ENCODE measurements around the gene KLF9. TPM values are rescaled to one million over a fixed set of nuclear protein-coding genes. Genes with fewer than 3 reads are reported as not detected.
A peak's percentile ranks its signal among the peaks of the same experiment; 100 is the strongest.

The KLF9 gene
- total and polyA plus RNA-seq, 9 of the 15 experiments (the other 6 are each of a cell fraction or from before 2014, with no cell fraction given): 3.3 to 11.9 (median 6.9) TPM

GRCh38 chr9:70420441-70421271 is 6.2 kb upstream of the KLF9 start (continued):
- TF ChIP-seq, protein P1, sequence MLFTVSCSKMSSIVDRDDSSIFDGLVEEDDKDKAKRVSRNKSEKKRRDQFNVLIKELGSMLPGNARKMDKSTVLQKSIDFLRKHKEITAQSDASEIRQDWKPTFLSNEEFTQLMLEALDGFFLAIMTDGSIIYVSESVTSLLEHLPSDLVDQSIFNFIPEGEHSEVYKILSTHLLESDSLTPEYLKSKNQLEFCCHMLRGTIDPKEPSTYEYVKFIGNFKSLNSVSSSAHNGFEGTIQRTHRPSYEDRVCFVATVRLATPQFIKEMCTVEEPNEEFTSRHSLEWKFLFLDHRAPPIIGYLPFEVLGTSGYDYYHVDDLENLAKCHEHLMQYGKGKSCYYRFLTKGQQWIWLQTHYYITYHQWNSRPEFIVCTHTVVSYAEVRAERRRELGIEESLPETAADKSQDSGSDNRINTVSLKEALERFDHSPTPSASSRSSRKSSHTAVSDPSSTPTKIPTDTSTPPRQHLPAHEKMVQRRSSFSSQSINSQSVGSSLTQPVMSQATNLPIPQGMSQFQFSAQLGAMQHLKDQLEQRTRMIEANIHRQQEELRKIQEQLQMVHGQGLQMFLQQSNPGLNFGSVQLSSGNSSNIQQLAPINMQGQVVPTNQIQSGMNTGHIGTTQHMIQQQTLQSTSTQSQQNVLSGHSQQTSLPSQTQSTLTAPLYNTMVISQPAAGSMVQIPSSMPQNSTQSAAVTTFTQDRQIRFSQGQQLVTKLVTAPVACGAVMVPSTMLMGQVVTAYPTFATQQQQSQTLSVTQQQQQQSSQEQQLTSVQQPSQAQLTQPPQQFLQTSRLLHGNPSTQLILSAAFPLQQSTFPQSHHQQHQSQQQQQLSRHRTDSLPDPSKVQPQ (CRISPR knock-in tag; IDR thresholded peaks at IDR 0.05; ENCODE audit: borderline replicate concordance): no peak
- no peak for TF ChIP-seq ZFPM2 (CRISPR knock-in tag; IDR thresholded peaks at IDR 0.05)
- TF ChIP-seq NKRF (IDR thresholded peaks at IDR 0.05; ENCODE audit: borderline replicate concordance): peak; percentile 38; the same call in 1 of the 2 replicates
- TF ChIP-seq SRSF3 (IDR thresholded peaks at IDR 0.05; ENCODE audit: insufficient read depth, low read length): 0 out of 2 replicates have a peak, but pooled peaks have one; percentile 36
- TF ChIP-seq RERE (CRISPR knock-in tag; IDR thresholded peaks at IDR 0.05; ENCODE audit: borderline replicate concordance): no peak
- peak; percentile 75 for TF ChIP-seq TAF9B (IDR thresholded peaks at IDR 0.05; ENCODE audit: partially characterized antibody)
